ENCODE data around the gene RNLS.

DNA sequence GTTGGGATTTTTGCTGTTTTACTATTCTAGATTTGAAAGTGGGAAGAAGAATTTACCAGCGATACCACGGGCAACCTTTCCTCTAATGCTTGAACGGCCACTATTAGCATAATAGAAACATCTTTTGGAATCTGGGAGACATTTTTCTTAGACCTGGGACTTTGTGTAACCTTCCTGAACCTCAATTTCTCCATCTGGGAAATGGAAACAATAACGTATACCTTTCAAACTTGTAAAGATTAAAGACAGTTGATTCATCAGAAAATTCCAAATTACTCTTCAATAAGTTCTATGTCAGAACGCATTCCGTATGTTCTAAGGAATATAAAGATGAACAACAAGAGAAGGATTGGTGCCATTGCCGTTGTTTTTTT is 453 bp upstream of the RNLS start:
- TF ChIP-seq, protein P1, sequence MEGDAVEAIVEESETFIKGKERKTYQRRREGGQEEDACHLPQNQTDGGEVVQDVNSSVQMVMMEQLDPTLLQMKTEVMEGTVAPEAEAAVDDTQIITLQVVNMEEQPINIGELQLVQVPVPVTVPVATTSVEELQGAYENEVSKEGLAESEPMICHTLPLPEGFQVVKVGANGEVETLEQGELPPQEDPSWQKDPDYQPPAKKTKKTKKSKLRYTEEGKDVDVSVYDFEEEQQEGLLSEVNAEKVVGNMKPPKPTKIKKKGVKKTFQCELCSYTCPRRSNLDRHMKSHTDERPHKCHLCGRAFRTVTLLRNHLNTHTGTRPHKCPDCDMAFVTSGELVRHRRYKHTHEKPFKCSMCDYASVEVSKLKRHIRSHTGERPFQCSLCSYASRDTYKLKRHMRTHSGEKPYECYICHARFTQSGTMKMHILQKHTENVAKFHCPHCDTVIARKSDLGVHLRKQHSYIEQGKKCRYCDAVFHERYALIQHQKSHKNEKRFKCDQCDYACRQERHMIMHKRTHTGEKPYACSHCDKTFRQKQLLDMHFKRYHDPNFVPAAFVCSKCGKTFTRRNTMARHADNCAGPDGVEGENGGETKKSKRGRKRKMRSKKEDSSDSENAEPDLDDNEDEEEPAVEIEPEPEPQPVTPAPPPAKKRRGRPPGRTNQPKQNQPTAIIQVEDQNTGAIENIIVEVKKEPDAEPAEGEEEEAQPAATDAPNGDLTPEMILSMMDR (IDR thresholded peaks at IDR 0.05; ENCODE audit: low read length): no peak
- TF ChIP-seq EZH2 (IDR thresholded peaks at IDR 0.05; ENCODE audit: borderline replicate concordance, low read length): no peak

Data from OCI-LY1 (cell line).